HG03571 (cell line): Measurements from ENCODE around the gene USP17L21.
"Not testable (repeated sequence)": the region's sequence is repeated elsewhere in the genome, so short reads cannot be mapped to it uniquely, and the experiment has no call there.

Experiments
- ATAC-seq: cut with Tn5 transposase; IDR thresholded peaks from one replicate; pipeline ENCODE4 v1.9.1; 2021; ENCODE audit not compliant: unreplicated experiment

The USP17L21 gene

DNA sequence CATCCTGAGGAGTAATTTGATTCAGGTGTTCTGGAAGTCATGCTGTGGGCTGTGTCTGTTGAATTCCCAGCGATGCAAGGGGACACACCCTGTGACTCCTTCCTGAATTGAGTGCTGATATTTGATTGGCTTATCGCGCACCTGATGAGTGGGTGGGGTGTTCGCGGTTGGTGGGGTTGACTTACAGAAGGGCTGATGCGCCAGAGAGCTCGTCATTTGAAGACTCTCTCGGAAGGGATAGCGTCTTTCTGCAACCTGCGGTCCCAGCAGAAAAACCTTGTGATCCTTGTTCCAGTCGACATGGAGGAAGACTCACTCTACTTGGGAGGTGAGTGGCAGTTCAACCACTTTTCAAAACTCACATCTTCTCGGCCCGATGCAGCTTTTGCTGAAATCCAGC is at the start of gene USP17L21:
Gene USP17L21, plus strand, starts transcription at position 301 of the 400 bp plus-strand sequence. Its CDS starts 0 bp downstream, at position 301.
- not testable (repeated sequence) for ATAC-seq

DNA sequence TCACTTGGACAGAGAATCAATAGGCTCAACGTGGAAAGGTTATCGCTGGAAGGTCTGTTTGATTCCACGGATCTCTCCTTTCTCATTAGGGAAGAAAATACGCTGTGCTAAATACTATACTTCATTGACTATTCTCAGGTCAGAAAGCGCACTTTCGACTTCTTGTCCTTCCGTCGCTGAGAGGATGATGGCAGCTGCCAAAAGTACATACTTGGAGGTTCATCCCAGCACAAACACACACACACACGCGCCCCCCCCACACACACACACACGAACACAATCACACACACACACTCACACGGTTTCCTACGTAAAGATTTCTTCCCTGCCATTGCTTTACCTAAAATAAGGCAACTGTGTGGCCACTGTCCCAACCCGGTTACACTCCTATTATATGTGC is 48.0 kb upstream of the USP17L21 start:
- ATAC-seq, result not testable (repeated sequence)

DNA sequence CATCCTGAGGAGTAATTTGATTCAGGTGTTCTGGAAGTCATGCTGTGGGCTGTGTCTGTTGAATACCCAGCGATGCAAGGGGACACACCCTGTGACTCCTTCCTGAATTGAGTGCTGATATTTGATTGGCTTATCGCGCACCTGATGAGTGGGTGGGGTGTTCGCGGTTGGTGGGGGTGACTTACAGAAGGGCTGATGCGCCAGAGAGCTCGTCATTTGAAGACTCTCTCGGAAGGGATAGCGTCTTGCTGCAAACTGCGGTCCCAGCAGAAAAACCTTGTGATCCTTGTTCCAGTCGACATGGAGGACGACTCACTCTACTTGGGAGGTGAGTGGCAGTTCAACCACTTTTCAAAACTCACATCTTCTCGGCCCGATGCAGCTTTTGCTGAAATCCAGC is 47.6 kb upstream of the USP17L21 start, which contains the start of gene USP17L11:
Gene USP17L11, plus strand, starts transcription at position 301 of the 400 bp plus-strand sequence. Its CDS starts 0 bp downstream, at position 301.
- ATAC-seq, result not testable (repeated sequence)

DNA sequence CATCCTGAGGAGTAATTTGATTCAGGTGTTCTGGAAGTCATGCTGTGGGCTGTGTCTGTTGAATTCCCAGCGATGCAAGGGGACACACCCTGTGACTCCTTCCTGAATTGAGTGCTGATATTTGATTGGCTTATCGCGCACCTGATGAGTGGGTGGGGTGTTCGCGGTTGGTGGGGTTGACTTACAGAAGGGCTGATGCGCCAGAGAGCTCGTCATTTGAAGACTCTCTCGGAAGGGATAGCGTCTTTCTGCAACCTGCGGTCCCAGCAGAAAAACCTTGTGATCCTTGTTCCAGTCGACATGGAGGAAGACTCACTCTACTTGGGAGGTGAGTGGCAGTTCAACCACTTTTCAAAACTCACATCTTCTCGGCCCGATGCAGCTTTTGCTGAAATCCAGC is 42.8 kb upstream of the USP17L21 start, which contains the start of gene USP17L12:
Gene USP17L12, plus strand, starts transcription at position 301 of the 400 bp plus-strand sequence. Its CDS starts 0 bp downstream, at position 301.
- not testable (repeated sequence) for ATAC-seq

DNA sequence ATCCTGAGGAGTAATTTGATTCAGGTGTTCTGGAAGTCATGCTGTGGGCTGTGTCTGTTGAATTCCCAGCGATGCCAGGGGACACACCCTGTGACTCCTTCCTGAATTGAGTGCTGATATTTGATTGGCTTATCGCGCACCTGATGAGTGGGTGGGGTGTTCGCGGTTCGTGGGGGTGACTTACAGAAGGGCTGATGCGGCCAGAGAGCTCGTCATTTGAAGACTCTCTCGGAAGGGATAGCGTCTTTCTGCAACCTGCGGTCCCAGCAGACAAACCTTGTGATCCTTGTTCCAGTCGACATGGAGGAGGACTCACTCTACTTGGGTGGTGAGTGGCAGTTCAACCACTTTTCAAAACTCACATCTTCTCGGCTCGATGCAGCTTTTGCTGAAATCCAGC is 38.1 kb upstream of the USP17L21 start, which contains the start of gene USP17L13:
Gene USP17L13, plus strand, starts transcription at position 301 of the 400 bp plus-strand sequence. Its CDS starts 0 bp downstream, at position 301.
- ATAC-seq, result not testable (repeated sequence)

GRCh38 chr4:9230249-9230648 is 32.4 kb upstream of the USP17L21 start:
- not testable (repeated sequence) for ATAC-seq

GRCh38 chr4:9234085-9234484 is 28.6 kb upstream of the USP17L21 start, which contains the start of gene USP17L15:
Gene USP17L15, plus strand, starts transcription at chr4:9234385. Its CDS starts 0 bp downstream, at chr4:9234385.
- ATAC-seq, result not testable (repeated sequence)

DNA sequence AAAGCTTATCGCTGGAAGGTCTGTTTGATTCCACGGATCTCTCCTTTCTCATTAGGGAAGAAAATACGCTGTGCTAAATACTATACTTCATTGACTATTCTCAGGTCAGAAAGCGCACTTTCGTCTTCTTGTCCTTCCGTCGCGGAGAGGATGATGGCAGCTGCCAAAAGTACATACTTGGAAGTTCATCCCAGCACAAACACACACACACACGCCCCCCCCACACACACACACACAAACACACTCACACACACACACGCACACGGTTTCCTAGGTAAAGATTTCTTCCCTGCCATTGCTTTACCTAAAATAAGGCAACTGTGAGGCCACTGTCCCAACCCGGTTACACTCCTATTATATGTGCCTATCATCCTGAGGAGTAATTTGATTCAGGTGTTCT is 24.2 kb upstream of the USP17L21 start:
- not testable (repeated sequence) for ATAC-seq

DNA sequence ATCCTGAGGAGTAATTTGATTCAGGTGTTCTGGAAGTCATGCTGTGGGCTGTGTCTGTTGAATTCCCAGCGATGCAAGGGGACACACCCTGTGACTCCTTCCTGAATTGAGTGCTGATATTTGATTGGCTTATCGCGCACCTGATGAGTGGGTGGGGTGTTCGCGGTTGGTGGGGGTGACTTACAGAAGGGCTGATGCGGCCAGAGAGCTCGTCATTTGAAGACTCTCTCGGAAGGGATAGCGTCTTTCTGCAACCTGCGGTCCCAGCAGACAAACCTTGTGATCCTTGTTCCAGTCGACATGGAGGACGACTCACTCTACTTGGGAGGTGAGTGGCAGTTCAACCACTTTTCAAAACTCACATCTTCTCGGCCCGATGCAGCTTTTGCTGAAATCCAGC is 19.1 kb upstream of the USP17L21 start, which contains the start of gene USP17L17:
Gene USP17L17, plus strand, starts transcription at position 301 of the 400 bp plus-strand sequence. Its CDS starts 0 bp downstream, at position 301.
- ATAC-seq, result not testable (repeated sequence)

- not testable (repeated sequence) for ATAC-seq
Measured at GRCh38 chr4:9247953-9248680, 14.6 kb upstream of the USP17L21 start, which contains the start of gene USP17L18. Gene USP17L18, plus strand, starts transcription at chr4:9248630. Its CDS starts 0 bp downstream, at chr4:9248630.

DNA sequence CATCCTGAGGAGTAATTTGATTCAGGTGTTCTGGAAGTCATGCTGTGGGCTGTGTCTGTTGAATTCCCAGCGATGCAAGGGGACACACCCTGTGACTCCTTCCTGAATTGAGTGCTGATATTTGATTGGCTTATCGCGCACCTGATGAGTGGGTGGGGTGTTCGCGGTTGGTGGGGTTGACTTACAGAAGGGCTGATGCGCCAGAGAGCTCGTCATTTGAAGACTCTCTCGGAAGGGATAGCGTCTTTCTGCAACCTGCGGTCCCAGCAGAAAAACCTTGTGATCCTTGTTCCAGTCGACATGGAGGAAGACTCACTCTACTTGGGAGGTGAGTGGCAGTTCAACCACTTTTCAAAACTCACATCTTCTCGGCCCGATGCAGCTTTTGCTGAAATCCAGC is 9.6 kb upstream of the USP17L21 start, which contains the start of gene USP17L19:
Gene USP17L19, plus strand, starts transcription at position 301 of the 400 bp plus-strand sequence. Its CDS starts 0 bp downstream, at position 301.
- ATAC-seq, result not testable (repeated sequence)

DNA sequence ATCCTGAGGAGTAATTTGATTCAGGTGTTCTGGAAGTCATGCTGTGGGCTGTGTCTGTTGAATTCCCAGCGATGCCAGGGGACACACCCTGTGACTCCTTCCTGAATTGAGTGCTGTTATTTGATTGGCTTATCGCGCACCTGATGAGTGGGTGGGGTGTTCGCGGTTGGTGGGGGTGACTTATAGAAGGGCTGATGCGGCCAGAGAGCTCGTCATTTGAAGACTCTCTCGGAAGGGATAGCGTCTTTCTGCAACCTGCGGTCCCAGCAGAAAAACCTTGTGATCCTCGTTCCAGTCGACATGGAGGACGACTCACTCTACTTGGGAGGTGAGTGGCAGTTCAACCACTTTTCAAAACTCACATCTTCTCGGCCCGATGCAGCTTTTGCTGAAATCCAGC is 4.8 kb upstream of the USP17L21 start, which contains the start of gene USP17L20:
Gene USP17L20, plus strand, starts transcription at position 301 of the 400 bp plus-strand sequence. Its CDS starts 0 bp downstream, at position 301.
- ATAC-seq, result not testable (repeated sequence)

GRCh38 chr4:9267319-9267718 is 4.6 kb downstream of the USP17L21 start, which contains the start of gene USP17L22:
Gene USP17L22, plus strand, starts transcription at chr4:9267619. Its CDS starts 0 bp downstream, at chr4:9267619.
- not testable (repeated sequence) for ATAC-seq

DNA sequence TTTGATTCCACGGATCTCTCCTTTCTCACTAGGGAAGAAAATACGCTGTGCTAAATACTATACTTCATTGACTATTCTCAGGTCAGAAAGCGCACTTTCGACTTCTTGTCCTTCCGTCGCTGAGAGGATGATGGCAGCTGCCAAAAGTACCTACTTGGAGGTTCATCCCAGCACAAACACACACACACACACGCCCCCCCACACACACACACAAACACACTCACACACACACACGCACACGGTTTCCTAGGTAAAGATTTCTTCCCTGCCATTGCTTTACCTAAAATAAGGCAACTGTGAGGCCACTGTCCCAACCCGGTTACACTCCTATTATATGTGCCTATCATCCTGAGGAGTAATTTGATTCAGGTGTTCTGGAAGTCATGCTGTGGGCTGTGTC is 9.0 kb downstream of the USP17L21 start:
- ATAC-seq, result not testable (repeated sequence)
